Activated CD8-positive, alpha-beta memory T cell treated with anti-CD3 and anti-CD28 coated beads for 48 hours (primary cell): Measurements from ENCODE around the gene SSPN.

Experiments used
- DNase-seq, 3 experiments: peaks; one replicate each; pipeline ENCODE4 v3.0.0-alpha.2; 2020; ENCODE audit warnings: low read depth in 2 of 3, low spot score in 2 of 3

Gene SSPN

GRCh38 chr12:26185532-26186320 is 9.6 kb upstream of the SSPN start:
- no peak for DNase-seq

GRCh38 chr12:26187014-26187798 is 8.2 kb upstream of the SSPN start:
- DNase-seq, result no peak

GRCh38 chr12:26188127-26188526 is 7.2 kb upstream of the SSPN start:
- DNase-seq, result no peak

GRCh38 chr12:26188641-26189040 is 6.7 kb upstream of the SSPN start:
- DNase-seq, result no peak

- DNase-seq, result no peak
Observed at GRCh38 chr12:26192142-26192541, 3.2 kb upstream of the SSPN start.

GRCh38 chr12:26193539-26193938 is 1.8 kb upstream of the SSPN start:
- DNase-seq, result no peak

- DNase-seq, result no peak
Observed at GRCh38 chr12:26195641-26196420, 458 bp downstream of the SSPN start.

GRCh38 chr12:26196421-26196716 is 996 bp downstream of the SSPN start:
- no peak for DNase-seq

- DNase-seq, result no peak
Observed at GRCh38 chr12:26197832-26198231, 2.5 kb downstream of the SSPN start.

- DNase-seq, result no peak
Observed at GRCh38 chr12:26198742-26199141, 3.4 kb downstream of the SSPN start.

- no peak for DNase-seq
Observed at GRCh38 chr12:26203167-26203780, 7.9 kb downstream of the SSPN start.

- no peak for DNase-seq
Observed at GRCh38 chr12:26204612-26205289, 9.4 kb downstream of the SSPN start.

- no peak for DNase-seq
Observed at GRCh38 chr12:26205298-26205697, 9.9 kb downstream of the SSPN start.

GRCh38 chr12:26205941-26206340 is 10.6 kb downstream of the SSPN start:
- no peak for DNase-seq

GRCh38 chr12:26211331-26211730 is 16.0 kb downstream of the SSPN start:
- DNase-seq, result no peak

- DNase-seq, result no peak
Observed at GRCh38 chr12:26212396-26212795, 17.0 kb downstream of the SSPN start.

- no peak for DNase-seq
Observed at GRCh38 chr12:26212988-26213387, 17.6 kb downstream of the SSPN start.

GRCh38 chr12:26214121-26214520 is 18.7 kb downstream of the SSPN start:
- DNase-seq, result no peak

- DNase-seq, result no peak
Observed at GRCh38 chr12:26219736-26220135, 24.4 kb downstream of the SSPN start.

GRCh38 chr12:26224657-26225056 is 29.3 kb downstream of the SSPN start:
- no peak for DNase-seq

GRCh38 chr12:26226122-26226521 is 30.7 kb downstream of the SSPN start:
- DNase-seq, result no peak
